HEK293 (cell line): Measurements from ENCODE around the gene RPL3.

Source experiments
- CTCF ChIA-PET: fragments of 350-600 bp; formaldehyde crosslinking; extraction: SDS; loops from one replicate; lab custom pipeline; 2021; ENCODE audit warnings: antibody characterized with exemption; lab: Yijun Ruan, JAX
- POLR2A ChIA-PET: fragments of 300-600 bp; formaldehyde crosslinking; extraction: SDS; loops from one replicate; lab custom pipeline; 2020; ENCODE audit warnings: antibody characterized with exemption, inconsistent platforms; lab: Yijun Ruan, JAX
- H3K27ac ChIP-seq: fragments of 200-500 bp; sonication (Bioruptor generic); 2 replicates; pipeline ENCODE4 v1.5.1; 2014; ENCODE audit warnings: low read depth, low read length, control low read depth, inconsistent platforms; ENCODE audit errors: extremely low read depth
- H3K36me3 ChIP-seq, 2 experiments: fragments of 200-500 bp in 1 of 2; sonication (Bioruptor generic) in 1 of 2; 1 replicate in 1 of 2; 2 replicates in 1 of 2; pipeline ENCODE4 v1.5.1; 2014 to 2017; ENCODE audit warnings: inconsistent platforms in 2 of 2, low read length in 2 of 2; ENCODE audit not compliant: control insufficient read depth in 2 of 2, insufficient read depth in 1 of 2
- H3K4me1 ChIP-seq: fragments of 200-500 bp; sonication (Bioruptor generic); 2 replicates; pipeline ENCODE4 v1.5.1; 2014; ENCODE audit warnings: mild to moderate bottlenecking, low read length, inconsistent platforms; ENCODE audit not compliant: control insufficient read depth, insufficient read depth
- H3K4me3 ChIP-seq: 2 replicates; pipeline ENCODE4 v1.5.1; 2011; ENCODE audit warnings: low read depth, mild to moderate bottlenecking, control low read depth, low read length, moderate library complexity
- H3K9me3 ChIP-seq: fragments of 200-500 bp; sonication (Bioruptor generic); 2 replicates; pipeline ENCODE4 v1.5.1; 2014; ENCODE audit warnings: low read depth, low read length, inconsistent platforms; ENCODE audit not compliant: control insufficient read depth, insufficient read depth
- BCL11B ChIP-seq: fragments of 450-650 bp; formaldehyde crosslinking; IDR thresholded peaks from 2 replicates; pipeline ENCODE4 v1.5.1; 2016; ENCODE audit warnings: low read depth, missing biosample characterization, missing genetic modification characterization
- GLIS2 ChIP-seq: fragments of 450-650 bp; formaldehyde crosslinking; IDR thresholded peaks from 2 replicates; pipeline ENCODE4 v1.5.1; 2016; ENCODE audit warnings: missing biosample characterization, missing genetic modification characterization
- HOXA7 ChIP-seq: sonication (generic); formaldehyde crosslinking; IDR thresholded peaks from 2 replicates; pipeline ENCODE4 v1.8.1; 2022; ENCODE audit warnings: missing genetic modification reagents, borderline replicate concordance
- REPIN1 ChIP-seq: fragments of 450-650 bp; formaldehyde crosslinking; IDR thresholded peaks from 2 replicates; pipeline ENCODE4 v1.5.1; 2017; ENCODE audit warnings: missing biosample characterization, missing genetic modification characterization, low read depth
- SCRT1 ChIP-seq: fragments of 450-650 bp; formaldehyde crosslinking; IDR thresholded peaks from 2 replicates; pipeline ENCODE4 v1.5.1; 2016; ENCODE audit warnings: missing biosample characterization, missing genetic modification characterization, borderline replicate concordance
- WT1 ChIP-seq: fragments of 450-650 bp; formaldehyde crosslinking; IDR thresholded peaks from 2 replicates; pipeline ENCODE4 v1.5.1; 2016; ENCODE audit warnings: missing biosample characterization, missing genetic modification characterization
- YY2 ChIP-seq: fragments of 450-650 bp; formaldehyde crosslinking; IDR thresholded peaks from 2 replicates; pipeline ENCODE4 v1.5.1; 2016; ENCODE audit warnings: missing biosample characterization, missing genetic modification characterization
- ZBTB20 ChIP-seq: fragments of 450-650 bp; formaldehyde crosslinking; IDR thresholded peaks from 2 replicates; pipeline ENCODE4 v1.5.1; 2016; ENCODE audit warnings: missing biosample characterization, missing genetic modification characterization
- ZNF155 ChIP-seq: fragments of 450-650 bp; formaldehyde crosslinking; IDR thresholded peaks from 2 replicates; pipeline ENCODE4 v1.5.1; 2016; ENCODE audit warnings: missing biosample characterization, missing genetic modification characterization
- ZNF214 ChIP-seq: fragments of 450-650 bp; formaldehyde crosslinking; IDR thresholded peaks from 2 replicates; pipeline ENCODE4 v1.5.1; 2017; ENCODE audit warnings: missing biosample characterization, mild to moderate bottlenecking, missing genetic modification characterization, borderline replicate concordance
- ZNF221 ChIP-seq: fragments of 450-650 bp; formaldehyde crosslinking; IDR thresholded peaks from 2 replicates; pipeline ENCODE4 v1.5.1; 2017; ENCODE audit warnings: missing biosample characterization, missing genetic modification characterization, borderline replicate concordance
- ZNF366 ChIP-seq: fragments of 450-650 bp; formaldehyde crosslinking; conservative IDR thresholded peaks from 2 replicates; pipeline ENCODE4 v1.5.1; 2016; ENCODE audit warnings: missing biosample characterization, missing genetic modification characterization
- ZNF423 ChIP-seq: fragments of 450-650 bp; formaldehyde crosslinking; IDR thresholded peaks from 2 replicates; pipeline ENCODE4 v1.5.1; 2016; ENCODE audit warnings: missing biosample characterization, missing genetic modification characterization
- ZNF473 ChIP-seq: fragments of 450-650 bp; formaldehyde crosslinking; IDR thresholded peaks from 2 replicates; pipeline ENCODE4 v1.5.1; 2017; ENCODE audit warnings: missing biosample characterization, missing genetic modification characterization
- ZNF48 ChIP-seq: fragments of 450-650 bp; formaldehyde crosslinking; IDR thresholded peaks from 2 replicates; pipeline ENCODE4 v1.5.1; 2016; ENCODE audit warnings: missing biosample characterization, missing genetic modification characterization
- ZNF654 ChIP-seq: fragments of 450-650 bp; formaldehyde crosslinking; IDR thresholded peaks from 2 replicates; pipeline ENCODE4 v1.5.1; 2016; ENCODE audit warnings: low read depth, missing biosample characterization, missing genetic modification characterization
- ZNF768 ChIP-seq: fragments of 450-650 bp; formaldehyde crosslinking; IDR thresholded peaks from 2 replicates; pipeline ENCODE4 v1.5.1; 2018; ENCODE audit warnings: missing biosample characterization, mild to moderate bottlenecking, missing genetic modification characterization
- ZNF791 ChIP-seq: fragments of 450-650 bp; formaldehyde crosslinking; IDR thresholded peaks from 2 replicates; pipeline ENCODE4 v1.5.1; 2016; ENCODE audit warnings: missing biosample characterization, missing genetic modification characterization
- TF ChIP-seq, protein P1 (sequence below): fragments of 450-650 bp; formaldehyde crosslinking; IDR thresholded peaks from 2 replicates; pipeline ENCODE4 v1.5.1; 2016; ENCODE audit warnings: missing biosample characterization, missing genetic modification characterization
- TF ChIP-seq, protein P2 (sequence below): fragments of 450-650 bp; formaldehyde crosslinking; IDR thresholded peaks from 2 replicates; pipeline ENCODE4 v1.5.1; 2016; ENCODE audit warnings: missing biosample characterization, missing genetic modification characterization
- TF ChIP-seq, protein P3 (sequence below): fragments of 450-650 bp; formaldehyde crosslinking; IDR thresholded peaks from 2 replicates; pipeline ENCODE4 v1.5.1; 2016; ENCODE audit warnings: missing biosample characterization, missing genetic modification characterization
- TF ChIP-seq, protein P4 (sequence below): fragments of 450-650 bp; formaldehyde crosslinking; IDR thresholded peaks from 2 replicates; pipeline ENCODE4 v1.5.1; 2016; ENCODE audit warnings: missing biosample characterization, missing genetic modification characterization, low read depth

The RPL3 gene

DNA sequence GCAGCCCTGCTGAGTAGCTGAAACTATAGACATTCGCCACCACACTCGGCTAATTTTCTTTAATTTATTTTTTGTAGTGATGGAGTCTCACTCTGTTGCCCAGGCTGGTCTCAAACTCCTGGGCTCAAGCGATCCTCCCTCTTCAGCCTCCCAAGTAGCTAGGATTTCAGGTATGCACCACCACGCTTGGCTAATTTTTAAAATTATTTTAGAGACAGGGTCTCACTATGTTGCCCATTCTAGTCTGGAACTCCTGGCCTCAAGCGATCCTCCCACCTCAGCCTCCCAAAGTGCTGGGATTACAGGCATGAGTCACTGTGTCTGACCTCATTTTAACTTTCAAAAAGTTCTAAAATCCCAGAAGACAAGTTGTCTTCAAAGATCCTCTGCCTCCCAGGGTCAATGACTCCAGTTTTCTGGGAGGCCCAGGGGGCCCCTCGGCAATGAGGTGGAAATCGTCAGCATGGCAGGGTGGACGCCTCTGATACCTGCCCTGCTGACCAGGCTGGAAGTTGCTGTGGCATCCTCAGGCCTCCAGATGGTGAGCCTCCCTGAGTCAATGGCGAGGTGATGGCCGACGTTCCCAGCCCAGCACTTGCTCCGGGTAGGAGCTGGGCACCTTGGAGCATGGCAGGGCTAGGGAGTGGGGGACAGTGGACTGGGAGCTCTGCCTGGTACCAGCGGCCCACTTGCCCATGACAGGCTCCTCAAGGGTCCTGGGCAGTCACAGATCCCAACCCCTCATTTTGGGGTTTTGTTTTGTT, 31.1 kb downstream of the RPL3 start (continued):
- TF ChIP-seq ZNF366 (tag by site-specific recombination) (peak; percentile 20; the same call in 1 of the 2 replicates), GLIS2 (tag by site-specific recombination) (0 out of 2 replicates have a peak, but pooled peaks have one; percentile 17), YY2 (peak; percentile 21; the same call in 1 of the 2 replicates)
- TF ChIP-seq, all 188 proteins: peak for 10

DNA sequence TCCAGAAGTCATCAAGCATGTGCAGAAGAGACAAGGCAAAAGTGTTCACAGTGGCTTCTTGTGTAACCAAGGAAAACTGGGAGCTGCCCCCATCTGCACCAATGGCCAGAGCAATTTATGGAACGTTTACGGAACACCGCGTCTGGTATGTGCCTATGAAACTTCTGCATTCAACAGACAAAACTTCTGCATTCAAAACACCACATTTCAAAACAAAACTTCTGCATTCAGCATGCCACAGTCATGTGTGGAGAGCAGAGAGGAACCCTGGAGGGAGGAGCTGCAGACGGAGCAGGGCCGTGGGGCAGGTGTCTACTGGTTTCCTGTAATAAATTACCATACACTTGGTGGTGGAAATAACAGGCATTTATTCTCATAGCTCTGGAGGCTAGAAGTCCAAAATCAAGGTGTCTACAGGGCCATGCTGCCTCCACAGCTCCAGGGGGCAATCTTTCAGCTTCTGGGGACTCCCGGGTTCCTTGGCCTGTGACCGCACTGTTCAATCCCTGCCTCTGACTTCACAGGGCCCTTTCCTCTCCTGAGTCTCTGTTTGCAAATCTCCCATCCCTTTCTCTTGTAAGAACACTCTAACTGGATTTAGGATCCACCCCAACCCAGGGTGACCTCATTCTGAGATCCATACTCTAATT, 32.2 kb downstream of the RPL3 start:
- CTCF ChIA-PET: interaction anchor here (0.8 to 1.1 kb wide), 3 partner anchors 17 to 36 kb away, joined by 3 to 4 read pairs (median 3); no protein-coding TSS in a partner anchor

DNA sequence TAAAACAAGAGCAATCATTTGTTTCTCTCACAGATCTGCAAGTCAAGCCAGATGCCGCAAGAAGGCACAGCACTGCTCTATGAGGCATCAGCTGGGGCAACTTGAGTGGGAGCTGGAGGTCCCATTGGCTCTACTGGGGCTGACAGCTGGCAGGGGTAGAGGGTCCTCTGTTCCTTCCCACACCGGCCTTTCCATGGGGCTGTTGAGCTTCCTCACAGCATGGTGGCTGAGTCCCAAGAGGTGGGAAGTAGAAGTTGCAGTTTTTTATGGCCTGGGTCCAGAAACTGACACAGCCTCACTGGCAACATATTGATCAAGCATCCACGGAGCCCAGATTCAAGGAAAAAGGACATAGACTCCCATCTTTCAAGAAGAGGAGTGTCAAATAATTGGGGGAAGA, 34.4 kb downstream of the RPL3 start:
- no peaks in the 10 kb centered on the region for H3K36me3 ChIP-seq
- H3K27ac ChIP-seq: no peak overlapping the region
- H3K4me1 ChIP-seq: no peaks in the 10 kb centered on the region
- no peaks in the 10 kb centered on the region for H3K9me3 ChIP-seq
- ChIA-PET CTCF (interaction anchor here (0.7 to 1.0 kb wide), 3 partner anchors 21 to 296 kb away, joined by 3 to 4 read pairs (median 3); no protein-coding TSS in a partner anchor), POLR2A (no interaction called here)
- TF ChIP-seq, protein P1, sequence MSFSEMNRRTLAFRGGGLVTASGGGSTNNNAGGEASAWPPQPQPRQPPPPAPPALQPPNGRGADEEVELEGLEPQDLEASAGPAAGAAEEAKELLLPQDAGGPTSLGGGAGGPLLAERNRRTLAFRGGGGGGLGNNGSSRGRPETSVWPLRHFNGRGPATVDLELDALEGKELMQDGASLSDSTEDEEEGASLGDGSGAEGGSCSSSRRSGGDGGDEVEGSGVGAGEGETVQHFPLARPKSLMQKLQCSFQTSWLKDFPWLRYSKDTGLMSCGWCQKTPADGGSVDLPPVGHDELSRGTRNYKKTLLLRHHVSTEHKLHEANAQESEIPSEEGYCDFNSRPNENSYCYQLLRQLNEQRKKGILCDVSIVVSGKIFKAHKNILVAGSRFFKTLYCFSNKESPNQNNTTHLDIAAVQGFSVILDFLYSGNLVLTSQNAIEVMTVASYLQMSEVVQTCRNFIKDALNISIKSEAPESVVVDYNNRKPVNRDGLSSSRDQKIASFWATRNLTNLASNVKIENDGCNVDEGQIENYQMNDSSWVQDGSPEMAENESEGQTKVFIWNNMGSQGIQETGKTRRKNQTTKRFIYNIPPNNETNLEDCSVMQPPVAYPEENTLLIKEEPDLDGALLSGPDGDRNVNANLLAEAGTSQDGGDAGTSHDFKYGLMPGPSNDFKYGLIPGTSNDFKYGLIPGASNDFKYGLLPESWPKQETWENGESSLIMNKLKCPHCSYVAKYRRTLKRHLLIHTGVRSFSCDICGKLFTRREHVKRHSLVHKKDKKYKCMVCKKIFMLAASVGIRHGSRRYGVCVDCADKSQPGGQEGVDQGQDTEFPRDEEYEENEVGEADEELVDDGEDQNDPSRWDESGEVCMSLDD: no peak
- TF ChIP-seq WT1: no peak
- no peak for TF ChIP-seq ZNF48 (tag by site-specific recombination)
- TF ChIP-seq, protein P2, sequence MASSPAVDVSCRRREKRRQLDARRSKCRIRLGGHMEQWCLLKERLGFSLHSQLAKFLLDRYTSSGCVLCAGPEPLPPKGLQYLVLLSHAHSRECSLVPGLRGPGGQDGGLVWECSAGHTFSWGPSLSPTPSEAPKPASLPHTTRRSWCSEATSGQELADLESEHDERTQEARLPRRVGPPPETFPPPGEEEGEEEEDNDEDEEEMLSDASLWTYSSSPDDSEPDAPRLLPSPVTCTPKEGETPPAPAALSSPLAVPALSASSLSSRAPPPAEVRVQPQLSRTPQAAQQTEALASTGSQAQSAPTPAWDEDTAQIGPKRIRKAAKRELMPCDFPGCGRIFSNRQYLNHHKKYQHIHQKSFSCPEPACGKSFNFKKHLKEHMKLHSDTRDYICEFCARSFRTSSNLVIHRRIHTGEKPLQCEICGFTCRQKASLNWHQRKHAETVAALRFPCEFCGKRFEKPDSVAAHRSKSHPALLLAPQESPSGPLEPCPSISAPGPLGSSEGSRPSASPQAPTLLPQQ (tag by site-specific recombination): no peak
- TF ChIP-seq ZNF791 (tag by site-specific recombination): no peak
- no peak for TF ChIP-seq ZNF221
- TF ChIP-seq, protein P3, sequence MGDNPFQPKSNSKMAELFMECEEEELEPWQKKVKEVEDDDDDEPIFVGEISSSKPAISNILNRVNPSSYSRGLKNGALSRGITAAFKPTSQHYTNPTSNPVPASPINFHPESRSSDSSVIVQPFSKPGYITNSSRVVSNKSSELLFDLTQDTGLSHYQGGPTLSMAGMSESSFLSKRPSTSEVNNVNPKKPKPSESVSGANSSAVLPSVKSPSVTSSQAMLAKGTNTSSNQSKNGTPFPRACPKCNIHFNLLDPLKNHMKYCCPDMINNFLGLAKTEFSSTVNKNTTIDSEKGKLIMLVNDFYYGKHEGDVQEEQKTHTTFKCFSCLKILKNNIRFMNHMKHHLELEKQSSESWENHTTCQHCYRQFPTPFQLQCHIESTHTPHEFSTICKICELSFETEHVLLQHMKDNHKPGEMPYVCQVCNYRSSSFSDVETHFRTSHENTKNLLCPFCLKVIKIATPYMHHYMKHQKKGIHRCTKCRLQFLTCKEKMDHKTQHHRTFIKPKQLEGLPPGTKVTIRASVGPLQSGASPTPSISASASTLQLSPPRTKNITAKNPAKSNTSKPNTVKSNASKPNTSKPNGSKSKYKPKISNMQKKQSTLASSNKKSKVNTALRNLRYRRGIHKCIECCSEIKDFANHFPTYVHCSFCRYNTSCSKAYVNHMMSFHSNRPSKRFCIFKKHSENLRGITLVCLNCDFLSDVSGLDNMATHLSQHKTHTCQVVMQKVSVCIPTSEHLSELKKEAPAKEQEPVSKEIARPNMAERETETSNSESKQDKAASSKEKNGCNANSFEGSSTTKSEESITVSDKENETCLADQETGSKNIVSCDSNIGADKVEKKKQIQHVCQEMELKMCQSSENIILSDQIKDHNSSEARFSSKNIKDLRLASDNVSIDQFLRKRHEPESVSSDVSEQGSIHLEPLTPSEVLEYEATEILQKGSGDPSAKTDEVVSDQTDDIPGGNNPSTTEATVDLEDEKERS (tag by site-specific recombination): 0 out of 2 replicates have a peak, but pooled peaks have one; percentile 47
- TF ChIP-seq SCRT1 (tag by site-specific recombination): no peak
- no peak overlapping the region for H3K4me3 ChIP-seq

More for the DNA sequence above, 32.2 kb downstream of the RPL3 start:
- H3K4me1 ChIP-seq: no peaks in the 10 kb centered on the region
- POLR2A ChIA-PET: interaction anchor here (0.8 kb wide), 1 partner anchor 32 kb away, joined by 3 read pairs; the partner anchor contains the start of gene RPL3
- TF ChIP-seq, protein P4, sequence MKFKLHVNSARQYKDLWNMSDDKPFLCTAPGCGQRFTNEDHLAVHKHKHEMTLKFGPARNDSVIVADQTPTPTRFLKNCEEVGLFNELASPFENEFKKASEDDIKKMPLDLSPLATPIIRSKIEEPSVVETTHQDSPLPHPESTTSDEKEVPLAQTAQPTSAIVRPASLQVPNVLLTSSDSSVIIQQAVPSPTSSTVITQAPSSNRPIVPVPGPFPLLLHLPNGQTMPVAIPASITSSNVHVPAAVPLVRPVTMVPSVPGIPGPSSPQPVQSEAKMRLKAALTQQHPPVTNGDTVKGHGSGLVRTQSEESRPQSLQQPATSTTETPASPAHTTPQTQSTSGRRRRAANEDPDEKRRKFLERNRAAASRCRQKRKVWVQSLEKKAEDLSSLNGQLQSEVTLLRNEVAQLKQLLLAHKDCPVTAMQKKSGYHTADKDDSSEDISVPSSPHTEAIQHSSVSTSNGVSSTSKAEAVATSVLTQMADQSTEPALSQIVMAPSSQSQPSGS (tag by site-specific recombination): peak; percentile 39; the same call in 1 of the 2 replicates
- TF ChIP-seq REPIN1 (tag by site-specific recombination) (no peak), ZNF366 (tag by site-specific recombination) (0 out of 2 replicates have a peak, but pooled peaks have one; percentile 40), ZNF768 (tag by site-specific recombination) (no peak), HOXA7 (CRISPR knock-in tag) (no peak), ZNF48 (tag by site-specific recombination) (no peak), ZBTB20 (tag by site-specific recombination) (0 out of 2 replicates have a peak, but pooled peaks have one; percentile 23), ZNF473 (no peak), ZNF155 (tag by site-specific recombination) (no peak), ZNF214 (tag by site-specific recombination) (no peak), ZNF423 (tag by site-specific recombination) (no peak), BCL11B (tag by site-specific recombination) (no peak), ZNF654 (tag by site-specific recombination) (no peak)
- H3K36me3 ChIP-seq: no peaks in the 10 kb centered on the region
- no peaks in the 10 kb centered on the region for H3K9me3 ChIP-seq
- H3K27ac ChIP-seq: no peak overlapping the region
- no peak overlapping the region for H3K4me3 ChIP-seq
